Endodermal cell (in vitro differentiated cells): ENCODE measurements around the gene TMEM231. TPM values are rescaled to one million over a fixed set of nuclear protein-coding genes. Genes with fewer than 3 reads are reported as not detected.

Experiments used
- DNase-seq: peaks from one replicate; pipeline ENCODE4 v3.0.0-alpha.2; 2017
- H3K27ac ChIP-seq: 2 replicates; pipeline ENCODE4 v1.5.1; 2013; ENCODE audit warnings: mild to moderate bottlenecking, low read depth, low read length, moderate library complexity
- H3K27me3 ChIP-seq: 2 replicates; pipeline ENCODE4 v1.6.1; 2013; ENCODE audit warnings: mild to moderate bottlenecking, low read length, moderate library complexity; ENCODE audit not compliant: insufficient read depth, control insufficient read depth, poor library complexity, severe bottlenecking
- H3K36me3 ChIP-seq: 2 replicates; pipeline ENCODE4 v1.7.0; 2013; ENCODE audit warnings: mild to moderate bottlenecking, low read length, moderate library complexity; ENCODE audit not compliant: control insufficient read depth, insufficient read depth
- H3K4me1 ChIP-seq: one replicate; pipeline ENCODE4 v1.7.0; 2013; ENCODE audit warnings: low read length; ENCODE audit not compliant: control insufficient read depth, insufficient read depth
- H3K4me3 ChIP-seq: 2 replicates; pipeline ENCODE4 v1.5.1; 2013; ENCODE audit warnings: mild to moderate bottlenecking, low read length, moderate library complexity
- H3K9ac ChIP-seq: 2 replicates; pipeline ENCODE4 v1.6.1; 2013; ENCODE audit warnings: mild to moderate bottlenecking, low read length, moderate library complexity; ENCODE audit not compliant: poor library complexity, severe bottlenecking; ENCODE audit errors: extremely low read depth
- H3K9me3 ChIP-seq: 2 replicates; pipeline ENCODE4 v1.6.1; 2013; ENCODE audit warnings: mild to moderate bottlenecking, low read length, moderate library complexity; ENCODE audit not compliant: control insufficient read depth
- H3K27ac Mint-ChIP-seq: 2 replicates; pipeline ENCODE4 v1.8.0; 2020; ENCODE audit warnings: mixed read lengths
- H3K27me3 Mint-ChIP-seq: 2 replicates; pipeline ENCODE4 v1.8.0; 2021; ENCODE audit warnings: mild to moderate bottlenecking, mixed read lengths; ENCODE audit not compliant: insufficient read depth
- H3K36me3 Mint-ChIP-seq: 2 replicates; pipeline ENCODE4 v1.8.0; 2020; ENCODE audit warnings: low read depth, mixed read lengths
- H3K4me1 Mint-ChIP-seq: 2 replicates; pipeline ENCODE4 v1.8.0; 2020; ENCODE audit warnings: mixed read lengths
- H3K4me3 Mint-ChIP-seq: 2 replicates; pipeline ENCODE4 v1.8.0; 2020; ENCODE audit warnings: mild to moderate bottlenecking, moderate library complexity, mixed read lengths
- H3K9me3 Mint-ChIP-seq: 2 replicates; pipeline ENCODE4 v1.8.0; 2020; ENCODE audit warnings: mild to moderate bottlenecking, mixed read lengths
- CTCF ChIP-seq: fragments of 200-600 bp; sonication (generic); conservative IDR thresholded peaks from 2 replicates; pipeline ENCODE4 v1.5.0; 2021; ENCODE audit warnings: antibody characterized with exemption, mild to moderate bottlenecking
- WGBS, 2 experiments: methylation state at CpG; one replicate each; pipeline versions ENCODE4 v1.1.5 to v1.1.7; 2013; ENCODE audit warnings: missing lambda C conversion rate in 2 of 2, mixed read lengths in 1 of 2; ENCODE audit not compliant: insufficient coverage in 1 of 2, insufficient read length in 1 of 2; 5-methylcytosine and 5-hydroxymethylcytosine counted together
- total RNA-seq, 2 donors: library from RNA; stranded (reverse); fragmentation: NEBNext Ultra II Directional in 1 of 2; extraction: Animal tissue kit (Norgen Biotek cat#: 25700) in 1 of 2; gene quantifications; 2 replicates in 1 of 2; 3 replicates in 1 of 2; pipeline ENCODE4 v1.2.1, GENCODE V29; 2021

TMEM231 gene
- total RNA-seq, 2 donors from 2014 or later: 11.9 to 15.7 TPM

GRCh38 chr16:75514296-75514695 is 41.8 kb downstream of the TMEM231 start:
- H3K9me3 Mint-ChIP-seq: no peaks in the 10 kb centered on the region
- no peaks in the 10 kb centered on the region for H3K9me3 ChIP-seq
- H3K27me3 Mint-ChIP-seq: peaks cover 17% of the 10 kb centered on the region
- no peak overlapping the region for H3K27ac Mint-ChIP-seq
- peaks cover 7% of the 10 kb centered on the region for H3K4me1 Mint-ChIP-seq
- TF ChIP-seq CTCF: no peak
- peaks cover 2% of the 10 kb centered on the region for H3K36me3 Mint-ChIP-seq
- H3K27me3 ChIP-seq: no peaks in the 10 kb centered on the region
- WGBS, 2 experiments: 98 to 99% methylated on average over 8 to 11 of the region's 11 CpGs
- H3K36me3 ChIP-seq: no peaks in the 10 kb centered on the region
- no peak overlapping the region for H3K4me3 ChIP-seq
- no peak overlapping the region for H3K27ac ChIP-seq
- no peak overlapping the region for H3K4me3 Mint-ChIP-seq
- no peaks in the 10 kb centered on the region for H3K4me1 ChIP-seq
- no peak overlapping the region for H3K9ac ChIP-seq
- no peak for DNase-seq

GRCh38 chr16:75506574-75506973 is 49.5 kb downstream of the TMEM231 start:
- WGBS, 2 experiments: 80 to 95% methylated on average over 3 to 7 of the region's 7 CpGs
- no peaks in the 10 kb centered on the region for H3K9me3 Mint-ChIP-seq
- Histone ChIP-seq H3K27ac (no peak overlapping the region), H3K36me3 (no peaks in the 10 kb centered on the region), H3K9ac (no peak overlapping the region), H3K4me3 (no peak overlapping the region), H3K9me3 (no peaks in the 10 kb centered on the region), H3K4me1 (no peaks in the 10 kb centered on the region), H3K27me3 (peaks cover 32% of the 10 kb centered on the region)
- peaks cover 59% of the 10 kb centered on the region for H3K27me3 Mint-ChIP-seq
- H3K27ac Mint-ChIP-seq: no peak overlapping the region
- no peak for TF ChIP-seq CTCF
- no peak overlapping the region for H3K4me3 Mint-ChIP-seq
- no peaks in the 10 kb centered on the region for H3K36me3 Mint-ChIP-seq
- peaks cover 15% of the 10 kb centered on the region for H3K4me1 Mint-ChIP-seq
- DNase-seq: no peak

- no peak for DNase-seq
- no peak overlapping the region for H3K4me3 ChIP-seq
- H3K27ac ChIP-seq: no peak overlapping the region
- no peaks in the 10 kb centered on the region for H3K36me3 Mint-ChIP-seq
- peaks cover 15% of the 10 kb centered on the region for H3K4me1 Mint-ChIP-seq
- no peak overlapping the region for H3K4me3 Mint-ChIP-seq
- TF ChIP-seq CTCF: no peak
- no peaks in the 10 kb centered on the region for H3K9me3 ChIP-seq
- peaks cover 32% of the 10 kb centered on the region for H3K27me3 ChIP-seq
- no peaks in the 10 kb centered on the region for H3K9me3 Mint-ChIP-seq
- no peaks in the 10 kb centered on the region for H3K36me3 ChIP-seq
- no peak overlapping the region for H3K27ac Mint-ChIP-seq
- WGBS, 2 experiments: 96 to 99% methylated on average over 3 of the region's 3 CpGs
- no peak overlapping the region for H3K9ac ChIP-seq
- H3K27me3 Mint-ChIP-seq: peaks cover 59% of the 10 kb centered on the region
- H3K4me1 ChIP-seq: no peaks in the 10 kb centered on the region
These were observed 49.9 kb downstream of the TMEM231 start for GRCh38 chr16:75506107-75506506.
